HepG2 (cell line): ENCODE measurements around the gene DNAJC13. TPM values are rescaled to one million over a fixed set of nuclear protein-coding genes. Genes with fewer than 3 reads are reported as not detected.

Source experiments
- ATAC-seq: fragments of 200-7000 bp; cut with Tn5 transposase; 3 replicates; pipeline ENCODE4 v1.9.1; 2020; ENCODE audit warnings: mild to moderate bottlenecking, moderate library complexity
- BruUV-seq: library from RNA; stranded (reverse); fragments of 400-500 nt; replicated peaks from 2 replicates; lab custom pipeline; 2021; lab: Mats Ljungman, UMichigan
- CTCF ChIA-PET: fragments of 300-600 bp; formaldehyde crosslinking; extraction: SDS; loops from one replicate; lab custom pipeline; 2021; ENCODE audit warnings: low total read pairs, inconsistent platforms, low intra/inter-chr PET ratio; lab: Yijun Ruan, JAX
- POLR2A ChIA-PET: fragments of 350-600 bp; sonication (Branson Sonifier 250); formaldehyde crosslinking; loops from one replicate; lab custom pipeline; 2020; ENCODE audit warnings: antibody characterized with exemption, inconsistent platforms; lab: Yijun Ruan, JAX
- DNase-seq: peaks from one replicate; pipeline ENCODE4 v3.0.0-alpha.2; 2015; ENCODE audit warnings: low spot score
- FAIRE-seq: peaks from 3 replicates; lab custom pipeline; 2011; peaks lifted over from hg19 to GRCh38; lab: Jason Lieb, UNC
- H2AFZ ChIP-seq: one replicate; pipeline ENCODE4 v1.6.1; 2011; ENCODE audit warnings: low read length, inconsistent platforms
- H3K27ac ChIP-seq: fragments of 300-600 bp; 3 replicates; pipeline ENCODE4 v1.8.0; 2011; ENCODE audit warnings: mixed run types, mild to moderate bottlenecking, mixed read lengths, low read length, inconsistent platforms; ENCODE audit not compliant: insufficient read depth; ENCODE audit errors: extremely low read length
- H3K27me3 ChIP-seq, 2 experiments: fragments of 200-600 bp in 1 of 2; 2 replicates in 1 of 2; 3 replicates in 1 of 2; pipeline versions ENCODE4 v1.6.0 to v1.8.0; 2011; ENCODE audit warnings: low read length in 2 of 2, mild to moderate bottlenecking in 2 of 2, moderate library complexity in 2 of 2, inconsistent platforms in 1 of 2; ENCODE audit not compliant: insufficient read depth in 2 of 2, control insufficient read depth in 1 of 2
- H3K36me3 ChIP-seq, 2 experiments: fragments of 200-600 bp in 1 of 2; replicated peaks in 1 of 2; 2 replicates in 1 of 2; 3 replicates in 1 of 2; pipeline versions ENCODE4 v1.5.1 to v1.8.0; 2011; ENCODE audit warnings: low read length in 2 of 2, inconsistent platforms in 1 of 2; ENCODE audit not compliant: insufficient read depth in 2 of 2, control insufficient read depth in 1 of 2
- H3K4me1 ChIP-seq: 2 replicates; pipeline ENCODE4 v1.5.1; 2012; ENCODE audit warnings: low read length, inconsistent platforms; ENCODE audit not compliant: insufficient read depth
- H3K4me2 ChIP-seq: 2 replicates; pipeline ENCODE4 v1.6.0; 2011; ENCODE audit warnings: low read depth, low read length, inconsistent platforms
- H3K4me3 ChIP-seq, 3 experiments: fragments of 200-600 bp in 1 of 3; sonication (generic), shearing (Covaris generic) in 1 of 3; replicated peaks in 1 of 3; 2 replicates each; pipeline ENCODE4 v1.5.1; 2011 to 2016; ENCODE audit warnings: low read length in 3 of 3, inconsistent platforms in 2 of 3, low read depth in 2 of 3, mild to moderate bottlenecking in 2 of 3, control low read depth in 1 of 3, mixed read lengths in 1 of 3; ENCODE audit not compliant: insufficient read depth in 1 of 3
- H3K79me2 ChIP-seq: one replicate; pipeline ENCODE4 v1.6.1; 2011; ENCODE audit warnings: low read length, inconsistent platforms; ENCODE audit not compliant: insufficient read depth
- H3K9ac ChIP-seq: 2 replicates; pipeline ENCODE4 v1.6.0; 2011; ENCODE audit warnings: mild to moderate bottlenecking, low read depth, low read length, inconsistent platforms; ENCODE audit not compliant: insufficient read depth
- H3K9me3 ChIP-seq: 2 replicates; pipeline ENCODE4 v1.5.1; 2012; ENCODE audit warnings: mild to moderate bottlenecking, low read length
- H4K20me1 ChIP-seq: 2 replicates; pipeline ENCODE4 v1.6.0; 2011; ENCODE audit warnings: inconsistent platforms, mild to moderate bottlenecking, low read length, moderate library complexity; ENCODE audit not compliant: insufficient read depth
- ARID3A ChIP-seq: IDR thresholded peaks from 2 replicates; pipeline ENCODE4 v1.6.1; 2012; ENCODE audit warnings: low read depth, low read length, improper control_type of control experiment
- CTCF ChIP-seq: sonication (generic); formaldehyde crosslinking; IDR thresholded peaks from 2 replicates; pipeline ENCODE4 v1.5.0; 2020; ENCODE audit warnings: mild to moderate bottlenecking, missing genetic modification reagents, moderate library complexity
- DDIT3 ChIP-seq: sonication (generic); formaldehyde crosslinking; IDR thresholded peaks from 2 replicates; pipeline ENCODE4 v1.4.0; 2020; ENCODE audit warnings: mild to moderate bottlenecking, missing genetic modification reagents
- RERE ChIP-seq: IDR thresholded peaks from 2 replicates; pipeline ENCODE4 v1.6.1; 2016; ENCODE audit warnings: low read depth, missing genetic modification reagents, missing compliant biosample characterization
- TCF7L2 ChIP-seq: IDR thresholded peaks from 2 replicates; pipeline ENCODE4 v1.6.1; 2011; ENCODE audit warnings: mild to moderate bottlenecking, low read depth, low read length, moderate library complexity
- ZBTB33 ChIP-seq: sonication (generic); formaldehyde crosslinking; IDR thresholded peaks from 2 replicates; pipeline ENCODE4 v1.4.0; 2020; ENCODE audit warnings: missing genetic modification reagents
- ZFY ChIP-seq: sonication (generic); formaldehyde crosslinking; IDR thresholded peaks from 2 replicates; pipeline ENCODE4 v1.4.0; 2020; ENCODE audit warnings: missing genetic modification reagents
- ZNF441 ChIP-seq: sonication (generic); formaldehyde crosslinking; IDR thresholded peaks from 2 replicates; pipeline ENCODE4 v1.7.0; 2021; ENCODE audit warnings: missing genetic modification reagents, borderline replicate concordance
- WGBS: methylation state at CpG from one replicate; pipeline ENCODE4 v1.1.6; 2017; ENCODE audit warnings: low lambda C conversion rate; 5-methylcytosine and 5-hydroxymethylcytosine counted together
- in situ Hi-C: cut with HindIII; loops from 2 replicates; pipeline ENCODE4 v1.10.0; 2017; ENCODE audit warnings: low pct_unique_long_range_greater_than_20kb; ENCODE audit not compliant: extremely low pct_ligation_motif_present
- intact Hi-C: fragments of 100-400 bp; cut with micrococcal nuclease; formaldehyde crosslinking; loops from one replicate; pipeline ENCODE4 v1.10.0; 2022; ENCODE audit not compliant: unreplicated experiment
- polyA plus RNA-seq, 8 experiments: library from polyadenylated mRNA; depleted of rRNA in 3 of 8; stranded (reverse) in 7 of 8; unstranded in 1 of 8; fragments of >200 nt; fragmentation: Illumina TruSeq in 4 of 8; extraction: Trizol in 4 of 8; gene quantifications; 2 replicates each; pipeline versions ENCODE4 v1.2.1 to v1.2.3, GENCODE V29; 2011 to 2016; ENCODE audit warnings: low read depth in 4 of 8, missing spikeins in 1 of 8, mixed read lengths in 1 of 8; ENCODE audit not compliant: insufficient read depth in 1 of 8
- total RNA-seq, 5 experiments: library from RNA; depleted of rRNA; stranded (reverse); fragments of >200 nt; fragmentation: Illumina TruSeq; extraction: Trizol; gene quantifications; 2 replicates each; pipeline ENCODE4 v1.2.3, GENCODE V29; 2016; ENCODE audit warnings: low read depth in 1 of 5

DNAJC13 gene
- total and polyA plus RNA-seq, 2 of the 13 experiments (the other 11 are each of a cell fraction or from before 2014, with no cell fraction given), result 9.1 to 26.2 TPM

- TF ChIP-seq RERE (CRISPR knock-in tag) (no peak), DDIT3 (CRISPR knock-in tag) (no peak), TCF7L2 (no peak)
These were observed 113.3 kb downstream of the DNAJC13 start (continued) for GRCh38 chr3:132530624-132531023.

GRCh38 chr3:132535575-132536441 lies 118.5 kb downstream of the DNAJC13 start:
- in situ Hi-C loops (loop anchor here (5.0 to 25.0 kb wide), 2 partner anchors 101 to 851 kb away; no protein-coding TSS in a partner anchor), intact Hi-C loops (loop anchor here (1.0 kb wide), 1 partner anchor 106 kb away; no protein-coding TSS in a partner anchor)
- no peaks in the 10 kb centered on the region for H4K20me1 ChIP-seq
- H3K27ac ChIP-seq, result peak overlapping the region; percentile 14
- no TSS peak for BruUV-seq
- no peak overlapping the region for H3K9ac ChIP-seq
- POLR2A ChIA-PET, result no interaction called here
- H2AFZ ChIP-seq, result no peak overlapping the region
- no peaks in the 10 kb centered on the region for H3K27me3 ChIP-seq
- 64% methylated on average over 7 of the region's 7 CpGs for WGBS
- H3K4me1 ChIP-seq, result peaks cover 23% of the 10 kb centered on the region
- H3K4me2 ChIP-seq, result no peak overlapping the region
- DNase-seq (peak; percentile 69), ATAC-seq (peak; percentile 90), FAIRE-seq (peak; percentile 48)
- H3K36me3 ChIP-seq, result peaks cover 3 to 31% of the 10 kb centered on the region in 2 experiments
- no peak overlapping the region for H3K4me3 ChIP-seq
- H3K79me2 ChIP-seq, result no peaks in the 10 kb centered on the region
- no peaks in the 10 kb centered on the region for H3K9me3 ChIP-seq
- CTCF ChIA-PET, result interaction anchor here (1.0 to 2.7 kb wide), 2 partner anchors 18 to 106 kb away, joined by 3 to 33 read pairs; no protein-coding TSS in a partner anchor
- 0 out of 2 replicates have a peak, but pooled peaks have one; percentile 12 for TF ChIP-seq ARID3A
- 0 out of 2 replicates have a peak, but pooled peaks have one; percentile 50 for TF ChIP-seq ZNF441 (CRISPR knock-in tag)
- TF ChIP-seq ZBTB33 (CRISPR knock-in tag), result peak; percentile 76
- TF ChIP-seq ZFY (CRISPR knock-in tag), result 0 out of 2 replicates have a peak, but pooled peaks have one; percentile 33
- TF ChIP-seq CTCF, result peak; percentile 75
